ENCODE data around the gene SCG2.

Gene SCG2

DNA sequence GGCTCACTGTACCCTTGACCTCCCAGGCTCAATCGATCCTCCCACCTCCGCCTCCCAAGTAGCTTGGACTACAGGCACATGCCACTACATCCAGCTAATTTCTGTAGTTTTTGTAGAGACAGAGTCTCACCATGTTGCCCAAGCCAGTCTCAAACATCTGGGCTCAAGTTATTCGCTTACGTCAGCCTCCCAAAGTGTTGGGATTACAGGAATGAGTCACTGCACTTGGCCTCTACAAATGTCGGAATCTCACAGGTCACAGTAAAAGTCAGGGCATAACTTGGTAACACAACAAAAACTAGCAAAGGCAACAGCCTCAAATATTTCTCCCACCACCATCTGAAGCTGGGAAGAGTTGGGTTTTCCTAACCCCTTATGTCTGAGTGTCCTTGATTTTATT, 25.3 kb downstream of the SCG2 start:
- DNase-seq, result peak; percentile 98
- TF ChIP-seq, protein P1, sequence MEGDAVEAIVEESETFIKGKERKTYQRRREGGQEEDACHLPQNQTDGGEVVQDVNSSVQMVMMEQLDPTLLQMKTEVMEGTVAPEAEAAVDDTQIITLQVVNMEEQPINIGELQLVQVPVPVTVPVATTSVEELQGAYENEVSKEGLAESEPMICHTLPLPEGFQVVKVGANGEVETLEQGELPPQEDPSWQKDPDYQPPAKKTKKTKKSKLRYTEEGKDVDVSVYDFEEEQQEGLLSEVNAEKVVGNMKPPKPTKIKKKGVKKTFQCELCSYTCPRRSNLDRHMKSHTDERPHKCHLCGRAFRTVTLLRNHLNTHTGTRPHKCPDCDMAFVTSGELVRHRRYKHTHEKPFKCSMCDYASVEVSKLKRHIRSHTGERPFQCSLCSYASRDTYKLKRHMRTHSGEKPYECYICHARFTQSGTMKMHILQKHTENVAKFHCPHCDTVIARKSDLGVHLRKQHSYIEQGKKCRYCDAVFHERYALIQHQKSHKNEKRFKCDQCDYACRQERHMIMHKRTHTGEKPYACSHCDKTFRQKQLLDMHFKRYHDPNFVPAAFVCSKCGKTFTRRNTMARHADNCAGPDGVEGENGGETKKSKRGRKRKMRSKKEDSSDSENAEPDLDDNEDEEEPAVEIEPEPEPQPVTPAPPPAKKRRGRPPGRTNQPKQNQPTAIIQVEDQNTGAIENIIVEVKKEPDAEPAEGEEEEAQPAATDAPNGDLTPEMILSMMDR (IDR thresholded peaks at IDR 0.05; ENCODE audit: low read depth, low read length, missing control alignments), result no peak
- Histone ChIP-seq H3K4me3 (ENCODE audit: low read depth, low read length) (no peak overlapping the region), H3K36me3 (replicated peaks) (no peaks in the 10 kb centered on the region), H3K27ac (peak overlapping the region; percentile 90), H3K27me3 (replicated peaks) (no peaks in the 10 kb centered on the region)
- in situ Hi-C loops (cut with HindIII; ENCODE audit: low pct_ligation_motif_present, low sequenced_read_pairs), result no loop called here

DNA sequence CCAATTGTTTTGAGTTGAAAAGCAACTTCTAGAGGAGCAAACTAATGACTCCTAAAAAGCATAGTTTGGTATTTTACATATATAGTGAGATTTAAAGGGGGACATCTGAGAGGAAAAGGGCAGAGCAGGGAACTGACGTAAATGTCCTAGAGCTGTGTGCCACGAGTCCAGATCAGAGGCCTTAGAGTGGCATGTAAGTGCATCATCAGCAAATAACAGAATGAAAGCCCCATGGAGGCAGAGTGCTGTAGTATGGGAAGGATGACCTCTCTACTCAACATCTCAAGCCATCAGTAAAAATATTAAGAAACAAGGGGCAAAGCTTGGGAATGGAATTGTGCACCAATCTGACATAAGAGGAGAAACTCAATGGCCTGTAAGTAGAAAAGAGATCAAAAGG, 31.4 kb downstream of the SCG2 start:
- Histone ChIP-seq H3K36me3 (replicated peaks) (no peaks in the 10 kb centered on the region), H3K4me3 (ENCODE audit: low read depth, low read length) (no peak overlapping the region), H3K27me3 (replicated peaks) (no peaks in the 10 kb centered on the region), H3K27ac (no peak overlapping the region)
- no peak for DNase-seq
- TF ChIP-seq, protein P1 (IDR thresholded peaks at IDR 0.05; ENCODE audit: low read depth, low read length, missing control alignments), result no peak
- in situ Hi-C loops (cut with HindIII; ENCODE audit: low pct_ligation_motif_present, low sequenced_read_pairs), result no loop called here

DNA sequence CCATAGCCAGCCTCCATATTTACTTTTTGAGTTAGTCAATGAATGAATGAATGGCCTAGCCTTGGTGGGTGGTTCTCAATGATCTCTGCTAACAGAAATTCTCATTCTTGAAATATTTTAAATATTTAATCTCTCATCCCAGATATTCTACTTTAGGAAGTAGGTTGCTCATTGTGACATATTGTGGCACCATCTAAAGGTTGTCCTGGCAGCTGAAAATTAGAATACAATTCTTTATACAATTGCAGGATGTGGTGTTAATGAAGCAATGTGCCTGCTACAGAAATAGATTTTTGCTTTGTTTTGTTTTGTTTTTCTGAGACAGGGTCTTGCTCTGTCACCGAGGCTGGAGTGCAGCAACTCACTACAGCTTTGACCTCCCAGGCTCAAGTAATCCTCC, 35.8 kb downstream of the SCG2 start:
- Histone ChIP-seq H3K4me3 (ENCODE audit: low read depth, low read length) (no peak overlapping the region), H3K36me3 (replicated peaks) (no peaks in the 10 kb centered on the region), H3K27ac (no peak overlapping the region), H3K27me3 (replicated peaks) (no peaks in the 10 kb centered on the region)
- TF ChIP-seq, protein P1 (IDR thresholded peaks at IDR 0.05; ENCODE audit: low read depth, low read length, missing control alignments), result no peak
- in situ Hi-C loops (cut with HindIII; ENCODE audit: low pct_ligation_motif_present, low sequenced_read_pairs), result no loop called here
- no peak for DNase-seq

DNA sequence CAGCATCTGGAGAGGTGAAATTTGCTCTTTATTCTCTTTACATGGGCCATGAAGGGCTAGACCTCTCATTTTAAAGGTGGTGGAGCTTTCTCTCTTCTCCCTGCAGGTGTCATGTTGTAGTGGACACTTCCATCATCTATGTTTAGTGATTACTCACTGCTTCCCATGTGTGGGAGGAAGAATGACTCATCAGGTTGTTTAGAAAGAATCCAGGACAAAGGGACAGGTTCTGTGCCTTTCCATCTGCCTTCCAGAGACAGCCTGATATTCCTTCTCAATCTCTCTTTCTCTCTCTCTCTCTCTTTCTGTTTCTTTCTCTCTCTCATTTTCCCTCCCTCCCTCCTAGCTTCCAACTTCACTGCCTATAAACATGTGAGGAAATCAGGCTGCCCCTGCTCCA, 38.7 kb downstream of the SCG2 start:
- peak; percentile 79 for DNase-seq
- no peaks in the 10 kb centered on the region for H3K36me3 ChIP-seq (replicated peaks)
- in situ Hi-C loops (cut with HindIII; ENCODE audit: low pct_ligation_motif_present, low sequenced_read_pairs), result no loop called here
- TF ChIP-seq, protein P1 (IDR thresholded peaks at IDR 0.05; ENCODE audit: low read depth, low read length, missing control alignments), result peak; percentile 17
- peak overlapping the region; percentile 50 for H3K27ac ChIP-seq
- no peak overlapping the region for H3K4me3 ChIP-seq (ENCODE audit: low read depth, low read length)
- H3K27me3 ChIP-seq (replicated peaks), result no peaks in the 10 kb centered on the region

DNA sequence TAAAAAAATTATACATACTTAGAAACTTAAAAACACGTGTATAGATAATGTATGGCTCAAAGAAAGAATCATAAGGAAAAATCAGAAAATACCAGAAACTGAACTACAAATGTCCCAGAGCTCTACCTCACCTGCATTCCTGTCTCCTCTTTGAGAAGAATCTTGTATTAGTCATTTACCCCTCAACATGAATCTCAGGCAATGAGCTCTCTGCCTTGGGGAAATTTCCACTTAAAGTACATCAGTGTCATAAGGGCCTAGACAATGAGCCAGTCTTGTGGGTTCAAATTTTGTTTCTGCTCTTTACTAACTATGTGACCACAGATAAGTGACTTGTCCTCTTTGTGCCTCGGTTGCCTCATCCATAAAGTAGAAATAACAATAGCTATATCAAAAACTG, 40.1 kb downstream of the SCG2 start:
- no peaks in the 10 kb centered on the region for H3K27me3 ChIP-seq (replicated peaks)
- no peaks in the 10 kb centered on the region for H3K36me3 ChIP-seq (replicated peaks)
- DNase-seq, result no peak
- in situ Hi-C loops (cut with HindIII; ENCODE audit: low pct_ligation_motif_present, low sequenced_read_pairs), result no loop called here
- no peak overlapping the region for H3K27ac ChIP-seq
- H3K4me3 ChIP-seq (ENCODE audit: low read depth, low read length), result no peak overlapping the region
- TF ChIP-seq, protein P1 (IDR thresholded peaks at IDR 0.05; ENCODE audit: low read depth, low read length, missing control alignments), result no peak

DNA sequence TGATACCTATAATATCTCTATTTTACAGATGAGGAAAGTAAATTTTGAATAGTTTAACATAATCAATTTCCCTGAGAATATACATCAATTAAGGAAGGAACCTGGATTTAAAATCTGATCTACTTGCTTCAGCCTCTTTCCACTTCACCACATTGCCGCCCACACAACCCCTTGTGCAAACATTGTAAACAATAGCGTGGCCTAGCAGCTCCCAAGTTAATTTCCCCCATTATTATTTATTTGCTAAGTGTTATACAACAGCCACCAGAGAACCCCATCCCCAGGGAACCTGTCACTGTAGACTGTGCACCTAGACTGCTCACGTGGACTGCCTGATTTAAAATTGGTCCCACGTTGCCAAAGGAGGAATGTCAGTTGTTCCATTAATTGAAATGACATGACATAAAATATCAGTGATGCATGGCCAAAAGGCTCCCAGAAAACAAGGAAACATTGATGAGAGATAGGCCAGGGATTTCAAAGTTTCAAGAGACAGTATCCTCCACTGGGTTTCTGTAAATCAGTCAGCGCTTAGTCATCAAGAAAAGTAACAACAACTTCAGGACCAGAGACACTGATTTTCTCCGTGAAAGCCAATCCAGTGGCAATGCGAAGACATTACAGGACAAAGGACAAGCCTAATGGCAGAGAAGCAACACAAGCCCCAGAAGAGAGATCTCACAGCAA, 41.3 kb downstream of the SCG2 start:
- Histone ChIP-seq H3K27me3 (replicated peaks) (no peaks in the 10 kb centered on the region), H3K27ac (no peak overlapping the region), H3K36me3 (replicated peaks) (no peaks in the 10 kb centered on the region), H3K4me3 (ENCODE audit: low read depth, low read length) (no peak overlapping the region)
- TF ChIP-seq, protein P1 (IDR thresholded peaks at IDR 0.05; ENCODE audit: low read depth, low read length, missing control alignments), result peak; percentile 24
- in situ Hi-C loops (cut with HindIII; ENCODE audit: low pct_ligation_motif_present, low sequenced_read_pairs), result no loop called here
- DNase-seq, result peak; percentile 30
